T-cell (primary cell): ENCODE measurements around the gene NECTIN4. TPM values are rescaled to one million over a fixed set of nuclear protein-coding genes. Genes with fewer than 3 reads are reported as not detected.
"Not testable (repeated sequence)": the region's sequence is repeated elsewhere in the genome, so short reads cannot be mapped to it uniquely, and the experiment has no call there.

Source experiments
- ATAC-seq, 4 experiments: fragments of 200-7000 bp in 3 of 4; fragments of 150-1000 bp in 1 of 4; cut with Tn5 transposase; replicated peaks in 1 of 4; 1 replicate in 3 of 4; 2 replicates in 1 of 4; pipeline ENCODE4 v1.10.0; 2021; ENCODE audit warnings: moderate library complexity in 3 of 4, mild to moderate bottlenecking in 2 of 4, moderate number of reproducible peaks in 1 of 4
- CTCF ChIA-PET, 2 donors: fragments of 300-600 bp; sonication (Branson Sonifier 250); formaldehyde crosslinking; loops; one replicate each; lab custom pipeline; 2022; ENCODE audit warnings: antibody characterized with exemption in 2 of 2; lab: Charles Lee
- POLR2A ChIA-PET, 2 donors: fragments of 300-600 bp; sonication (Branson Sonifier 250); formaldehyde crosslinking; loops; one replicate each; lab custom pipeline; 2022; ENCODE audit warnings: antibody characterized with exemption in 2 of 2; lab: Charles Lee
- DNase-seq, 35 experiments: peaks; one replicate each; pipeline versions ENCODE4 v3.0.0 to v3.0.0-alpha.2; 2013 to 2023
- H3K27ac ChIP-seq: one replicate; pipeline ENCODE4 v1.5.1; 2013; ENCODE audit warnings: low read length
- H3K27me3 ChIP-seq, 2 experiments: replicated peaks in 1 of 2; 1 replicate in 1 of 2; 2 replicates in 1 of 2; pipeline versions ENCODE4 v1.6.1 to v1.7.0; 2013; ENCODE audit warnings: low read length in 1 of 2, mixed read lengths in 1 of 2; ENCODE audit not compliant: control insufficient read depth in 2 of 2, insufficient read depth in 2 of 2; ENCODE audit errors: extremely low read depth in 1 of 2
- H3K36me3 ChIP-seq, 2 donors: 1 replicate in 1 of 2; 2 replicates in 1 of 2; pipeline versions ENCODE4 v1.6.1 to v1.7.0; 2013; ENCODE audit warnings: low read length in 1 of 2; ENCODE audit not compliant: control insufficient read depth in 2 of 2, insufficient read depth in 1 of 2; ENCODE audit errors: extremely low read depth in 1 of 2
- H3K4me1 ChIP-seq, 2 experiments: 1 replicate in 1 of 2; 2 replicates in 1 of 2; pipeline versions ENCODE4 v1.6.1 to v1.7.0; 2013; ENCODE audit warnings: low read length in 2 of 2, mixed read lengths in 1 of 2; ENCODE audit not compliant: insufficient read depth in 2 of 2, control insufficient read depth in 1 of 2; ENCODE audit errors: extremely low read depth in 1 of 2
- H3K4me3 ChIP-seq, 2 donors: 1 replicate in 1 of 2; 2 replicates in 1 of 2; pipeline versions ENCODE4 v1.5.1 to v1.7.0; 2013; ENCODE audit warnings: mild to moderate bottlenecking in 2 of 2, low read length in 1 of 2, moderate library complexity in 1 of 2; ENCODE audit not compliant: control insufficient read depth in 1 of 2; ENCODE audit errors: extremely low read depth in 1 of 2
- H3K9me3 ChIP-seq: 2 replicates; pipeline ENCODE4 v1.7.0; 2013
- H3K27ac Mint-ChIP-seq, 2 donors: one replicate each; pipeline ENCODE4 v1.8.0; 2020 to 2021; ENCODE audit warnings: mild to moderate bottlenecking in 2 of 2, mixed read lengths in 2 of 2
- H3K27me3 Mint-ChIP-seq, 2 donors: one replicate each; pipeline ENCODE4 v1.8.0; 2021 to 2022; ENCODE audit warnings: mixed read lengths in 2 of 2
- H3K36me3 Mint-ChIP-seq: one replicate; pipeline ENCODE4 v1.8.0; 2021; ENCODE audit warnings: mixed read lengths
- H3K4me1 Mint-ChIP-seq, 3 donors: one replicate each; pipeline ENCODE4 v1.8.0; 2020 to 2022; ENCODE audit warnings: mixed read lengths in 3 of 3, mild to moderate bottlenecking in 1 of 3
- H3K4me3 Mint-ChIP-seq, 3 donors: one replicate each; pipeline ENCODE4 v1.8.0; 2020 to 2022; ENCODE audit warnings: mild to moderate bottlenecking in 3 of 3, mixed read lengths in 3 of 3, moderate library complexity in 3 of 3
- H3K9me3 Mint-ChIP-seq, 3 donors: one replicate each; pipeline ENCODE4 v1.8.0; 2020 to 2022; ENCODE audit warnings: mixed read lengths in 3 of 3
- WGBS: methylation state at CpG from one replicate; pipeline ENCODE4 v1.1.5; 2013; ENCODE audit warnings: missing lambda C conversion rate; ENCODE audit not compliant: insufficient coverage; 5-methylcytosine and 5-hydroxymethylcytosine counted together
- total RNA-seq, 35 experiments: library from RNA in 6 of 35; stranded (reverse) in 6 of 35; fragments of 120-200 nt in 1 of 35; gene quantifications; one replicate each; pipeline versions ENCODE4 v1.2.1 to v1.2.4 and lab custom pipeline; 2013 to 2026

Gene NECTIN4
- total RNA-seq, 5 donors from 2014 or later (not counting 1 experiment from before 2014, with no cell fraction given) = 0.06 TPM; not detected in 4

GRCh38 chr1:161121834-161122233 is 32.5 kb upstream of the NECTIN4 start:
- Histone ChIP-seq H3K4me1 (peaks cover 18 to 25% of the 10 kb centered on the region in 2 experiments), H3K4me3 (no peak overlapping the region), H3K36me3 (peaks cover 23 to 62% of the 10 kb centered on the region in 2 donors), H3K9me3 (no peaks in the 10 kb centered on the region), H3K27ac (no peak overlapping the region), H3K27me3 (no peaks in the 10 kb centered on the region)
- ATAC-seq (no peak), DNase-seq (no peak)
- ChIA-PET POLR2A (no interaction called here), CTCF (interaction anchor here (0.7 to 1.2 kb wide), 5 partner anchors 10 to 348 kb away, joined by 3 to 6 read pairs (median 3); partner anchors contain the start of gene DEDD (in 1 of the 2))
- Mint-ChIP-seq H3K9me3 (no peaks in the 10 kb centered on the region), H3K4me1 (peaks cover 42 to 47% (median 43%) of the 10 kb centered on the region in 3 donors), H3K4me3 (no peak overlapping the region), H3K27me3 (no peaks in the 10 kb centered on the region), H3K27ac (peak overlapping the region in 1 of 2 donors; percentile 16), H3K36me3 (peaks cover 48% of the 10 kb centered on the region)
- 86% methylated on average over 2 of the region's 4 CpGs for WGBS

- peaks cover 23 to 58% of the 10 kb centered on the region in 2 donors for H3K36me3 ChIP-seq
- POLR2A ChIA-PET = interaction anchor here (0.5 to 0.6 kb wide), 3 partner anchors 164 to 1043 kb away, joined by 4 to 5 read pairs (median 4); no protein-coding TSS in a partner anchor
- WGBS = no CpG with 5 or more reads among the region's 3 CpGs
Observed at GRCh38 chr1:161121042-161121650, 31.8 kb upstream of the NECTIN4 start.

GRCh38 chr1:161119092-161119903 is 29.9 kb upstream of the NECTIN4 start:
- no peaks in the 10 kb centered on the region for H3K9me3 ChIP-seq
- peak; percentile 43 to 57 (median 46) for ATAC-seq
- ChIA-PET CTCF (no interaction called here), POLR2A (interaction anchor here in 1 of 2 donors (0.6 kb wide), 1 partner anchor 46 kb away, joined by 3 read pairs; no protein-coding TSS in a partner anchor)
- Mint-ChIP-seq H3K27ac (peak overlapping the region; percentile 91 to 93), H3K27me3 (no peaks in the 10 kb centered on the region), H3K4me1 (peaks cover 51 to 63% (median 62%) of the 10 kb centered on the region in 3 donors), H3K9me3 (no peaks in the 10 kb centered on the region), H3K4me3 (peak overlapping the region; percentile 89 to 96 (median 92)), H3K36me3 (peaks cover 40% of the 10 kb centered on the region)
- no peak overlapping the region for H3K4me3 ChIP-seq
- H3K4me1 ChIP-seq = peaks cover 20 to 42% of the 10 kb centered on the region in 2 experiments
- H3K36me3 ChIP-seq = peaks cover 15 to 51% of the 10 kb centered on the region in 2 donors
- peak in 33 of 35 experiments; percentile 22 to 83 (median 57) for DNase-seq
- no peaks in the 10 kb centered on the region for H3K27me3 ChIP-seq
- 62% methylated on average over 7 of the region's 10 CpGs for WGBS
- peak overlapping the region; percentile 89 for H3K27ac ChIP-seq

More at GRCh38 chr1:161121042-161121650, 31.8 kb upstream of the NECTIN4 start:
- DNase-seq (no peak), ATAC-seq (no peak)
- Histone ChIP-seq H3K4me3 (no peak overlapping the region), H3K27ac (no peak overlapping the region), H3K4me1 (peaks cover 20 to 32% of the 10 kb centered on the region in 2 experiments), H3K9me3 (no peaks in the 10 kb centered on the region), H3K27me3 (no peaks in the 10 kb centered on the region)
- Mint-ChIP-seq H3K9me3 (no peaks in the 10 kb centered on the region), H3K4me1 (peaks cover 43 to 50% (median 45%) of the 10 kb centered on the region in 3 donors), H3K27ac (peak overlapping the region in 1 of 2 donors; percentile 16), H3K27me3 (no peaks in the 10 kb centered on the region), H3K36me3 (peaks cover 43% of the 10 kb centered on the region), H3K4me3 (no peak overlapping the region)
- CTCF ChIA-PET = interaction anchor here (0.6 to 1.2 kb wide), 8 partner anchors 10 to 348 kb away, joined by 3 to 6 read pairs (median 3); partner anchors contain the start of gene DEDD (in 1 of the 2)

GRCh38 chr1:161117759-161118581 is 28.6 kb upstream of the NECTIN4 start, which contains the start of the genes NIT1 and PFDN2:
Gene NIT1 (plus strand): TSS chr1:161118105. CDS start chr1:161118177, 72 bp downstream.
Gene PFDN2 (minus strand): TSS chr1:161118037. CDS start chr1:161118026, 11 bp downstream.
- POLR2A ChIA-PET = interaction anchor here (0.6 to 2.1 kb wide), 9 partner anchors 14 to 411 kb away, joined by 3 to 11 read pairs (median 5); partner anchors contain the start of gene DEDD (in 1 of the 2)
- H3K27me3 ChIP-seq = no peaks in the 10 kb centered on the region
- no peaks in the 10 kb centered on the region for H3K27me3 Mint-ChIP-seq
- no peaks in the 10 kb centered on the region for H3K9me3 ChIP-seq
- peak within 1 kb of the TSS; percentile 89 to 96 (median 92) for H3K4me3 Mint-ChIP-seq
- no peaks in the 10 kb centered on the region for H3K9me3 Mint-ChIP-seq
- H3K36me3 ChIP-seq = peaks cover 11 to 42% of the 10 kb centered on the region in 2 donors
- peak; percentile 64 to 92 (median 79) for DNase-seq
- H3K27ac ChIP-seq = peak within 1 kb of the TSS; percentile 89
- peak within 1 kb of the TSS; percentile 91 to 93 for H3K27ac Mint-ChIP-seq
- WGBS = 0% methylated on average over 52 of the region's 58 CpGs
- ATAC-seq = peak; percentile 86 to 89 (median 88)
- peaks cover 31% of the 10 kb centered on the region for H3K36me3 Mint-ChIP-seq
- peak within 1 kb of the TSS; percentile 90 to 100 for H3K4me3 ChIP-seq
- peaks cover 22 to 42% of the 10 kb centered on the region in 2 experiments for H3K4me1 ChIP-seq
- CTCF ChIA-PET = interaction anchor here in 1 of 2 donors (0.6 to 1.5 kb wide), 7 partner anchors 15 to 108 kb away, joined by 3 to 8 read pairs (median 3); partner anchors contain the start of genes DEDD, PPOX and TOMM40L
- H3K4me1 Mint-ChIP-seq = peaks cover 61 to 76% (median 76%) of the 10 kb centered on the region in 3 donors

- DNase-seq, H3K27me3 Mint-ChIP-seq, H3K27ac ChIP-seq, H3K4me3 ChIP-seq, H3K27me3 ChIP-seq, ATAC-seq, H3K9me3 Mint-ChIP-seq, POLR2A ChIA-PET, H3K9me3 ChIP-seq: not testable (repeated sequence)
- H3K4me1 ChIP-seq = peaks cover 25 to 42% of the 10 kb centered on the region in 2 experiments
- Mint-ChIP-seq H3K27ac (peak overlapping the region in 1 of 2 donors; percentile 2), H3K4me3 (peak overlapping the region; percentile 89 to 96 (median 92)), H3K4me1 (peaks cover 77 to 82% (median 80%) of the 10 kb centered on the region in 3 donors), H3K36me3 (peaks cover 12% of the 10 kb centered on the region)
- peaks cover 8 to 25% of the 10 kb centered on the region in 2 donors for H3K36me3 ChIP-seq
- 90% methylated on average over 6 of the region's 6 CpGs for WGBS
- CTCF ChIA-PET = interaction anchor here in 1 of 2 donors (0.6 kb wide), 1 partner anchor 29 kb away, joined by 3 read pairs; no protein-coding TSS in a partner anchor
Observed at GRCh38 chr1:161115961-161116360, 26.6 kb upstream of the NECTIN4 start.
